GM21576 (cell line): ENCODE results near the gene COL27A1.
"Not testable (repeated sequence)": the region's sequence is repeated elsewhere in the genome, so short reads cannot be mapped to it uniquely, and the experiment has no call there.

Experiments
- ATAC-seq: cut with Tn5 transposase; IDR thresholded peaks from one replicate; pipeline ENCODE4 v1.9.1; 2021; ENCODE audit warnings: mild to moderate bottlenecking, moderate library complexity; ENCODE audit not compliant: unreplicated experiment

COL27A1 gene

GRCh38 chr9:114122136-114123027, 33.0 kb upstream of the COL27A1 start:
- ATAC-seq: no peak

- ATAC-seq: no peak
These were observed 32.0 kb upstream of the COL27A1 start for GRCh38 chr9:114123031-114123977.

- no peak for ATAC-seq
These were observed 31.2 kb upstream of the COL27A1 start for GRCh38 chr9:114124138-114124537.

GRCh38 chr9:114124666-114125475, 30.5 kb upstream of the COL27A1 start:
- ATAC-seq: no peak

- no peak for ATAC-seq
These were observed 29.8 kb upstream of the COL27A1 start for GRCh38 chr9:114125476-114126013.

GRCh38 chr9:114126247-114127060, 28.9 kb upstream of the COL27A1 start:
- ATAC-seq: no peak

- ATAC-seq: not testable (repeated sequence)
These were observed 26.6 kb upstream of the COL27A1 start for GRCh38 chr9:114128759-114129158.

- no peak for ATAC-seq
These were observed 25.2 kb upstream of the COL27A1 start for GRCh38 chr9:114130141-114130540.

GRCh38 chr9:114130624-114131277, 24.6 kb upstream of the COL27A1 start:
- no peak for ATAC-seq

- no peak for ATAC-seq
These were observed 23.4 kb upstream of the COL27A1 start for GRCh38 chr9:114131808-114132549.

GRCh38 chr9:114132550-114132918, 22.8 kb upstream of the COL27A1 start:
- ATAC-seq: no peak

- no peak for ATAC-seq
These were observed 20.4 kb upstream of the COL27A1 start for GRCh38 chr9:114134827-114135396.

GRCh38 chr9:114137831-114138230, 17.5 kb upstream of the COL27A1 start:
- ATAC-seq: no peak

GRCh38 chr9:114138552-114138971, 16.8 kb upstream of the COL27A1 start:
- ATAC-seq: no peak

- ATAC-seq: no peak
These were observed 16.3 kb upstream of the COL27A1 start for GRCh38 chr9:114139071-114139470.

GRCh38 chr9:114140401-114140800, 14.9 kb upstream of the COL27A1 start:
- no peak for ATAC-seq

GRCh38 chr9:114140850-114141249, 14.5 kb upstream of the COL27A1 start:
- ATAC-seq: no peak
